ENCODE measurements around the gene NFIX. TPM values are rescaled to one million over a fixed set of nuclear protein-coding genes. Genes with fewer than 3 reads are reported as not detected.

Gene NFIX
- total and polyA plus RNA-seq, 5 experiments from 2014 or later = 0.68 to 8.6 (median 3.2) TPM; not detected in 1

- DNase-seq (peak in 1 of 10 donors; percentile 62), ATAC-seq (no peak)
- Mint-ChIP-seq H3K36me3 (peaks cover 5 to 26% (median 6%) of the 10 kb centered on the region in 3 donors), H3K4me1 (peaks cover 2 to 10% (median 6%) of the 10 kb centered on the region in 4 donors), H3K27me3 (peaks cover 3 to 14% (median 11%) of the 10 kb centered on the region in 5 donors), H3K4me3 (no peak overlapping the region), H3K9me3 (no peaks in the 10 kb centered on the region), H3K27ac (no peak overlapping the region)
- POLR2A ChIA-PET = no interaction called here
These were observed 34.6 kb downstream of the NFIX start for GRCh38 chr19:13029893-13030292.

- H3K27me3 Mint-ChIP-seq = peaks cover 0 to 2% (median 0%) of the 10 kb centered on the region in 5 donors
- H3K4me1 Mint-ChIP-seq = peaks cover 0 to 8% (median 0%) of the 10 kb centered on the region in 4 donors
- no peaks in the 10 kb centered on the region for H3K9me3 Mint-ChIP-seq
- H3K27ac Mint-ChIP-seq = no peak overlapping the region
- H3K36me3 Mint-ChIP-seq = peaks cover 0 to 11% (median 0%) of the 10 kb centered on the region in 3 donors
- POLR2A ChIA-PET = no interaction called here
- DNase-seq (peak in 1 of 10 donors; percentile 36), ATAC-seq (no peak)
- H3K4me3 Mint-ChIP-seq = no peak overlapping the region
These were observed 36.8 kb downstream of the NFIX start for GRCh38 chr19:13031917-13032623.

DNA sequence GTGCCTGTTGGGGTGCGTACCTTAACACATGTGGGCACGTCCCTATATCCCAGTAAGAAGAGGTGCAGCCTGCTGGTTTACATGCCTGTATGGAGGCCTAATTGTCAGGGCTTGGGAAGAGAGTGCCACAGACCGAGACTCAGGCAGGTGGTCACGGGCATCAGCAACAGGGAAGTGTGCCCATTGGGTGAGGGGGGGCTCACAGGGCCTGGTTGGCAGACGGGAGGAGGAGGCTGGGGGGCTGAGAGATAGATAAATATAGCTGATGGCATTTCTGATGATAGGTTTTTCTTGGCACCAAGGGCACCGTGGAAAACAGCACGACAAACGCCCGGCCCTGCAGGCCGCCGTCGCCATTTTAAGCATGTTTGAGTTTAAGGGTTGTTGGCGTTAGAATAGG is 37.6 kb downstream of the NFIX start:
- POLR2A ChIA-PET = no interaction called here
- peaks cover 0 to 8% (median 0%) of the 10 kb centered on the region in 4 donors for H3K4me1 Mint-ChIP-seq
- DNase-seq (peak in 1 of 10 donors; percentile 16), ATAC-seq (no peak)
- H3K27ac Mint-ChIP-seq = no peak overlapping the region
- no peak overlapping the region for H3K4me3 Mint-ChIP-seq
- H3K36me3 Mint-ChIP-seq = peaks cover 0 to 8% (median 0%) of the 10 kb centered on the region in 3 donors
- H3K9me3 Mint-ChIP-seq = no peaks in the 10 kb centered on the region
- H3K27me3 Mint-ChIP-seq = peaks cover 0 to 2% (median 0%) of the 10 kb centered on the region in 5 donors

- Mint-ChIP-seq H3K27ac (no peak overlapping the region), H3K9me3 (no peaks in the 10 kb centered on the region), H3K4me1 (peaks cover 0 to 8% (median 0%) of the 10 kb centered on the region in 4 donors), H3K27me3 (peaks cover 0 to 2% (median 0%) of the 10 kb centered on the region in 5 donors), H3K36me3 (peaks cover 0 to 8% (median 0%) of the 10 kb centered on the region in 3 donors), H3K4me3 (no peak overlapping the region)
- POLR2A ChIA-PET = no interaction called here
- ATAC-seq (no peak), DNase-seq (no peak)
These were observed 38.0 kb downstream of the NFIX start for GRCh38 chr19:13033244-13033643.

- peak; percentile 77 to 81 for ATAC-seq
- Mint-ChIP-seq H3K4me3 (no peak overlapping the region), H3K36me3 (peaks cover 0 to 5% (median 0%) of the 10 kb centered on the region in 3 donors), H3K4me1 (peaks cover 0 to 8% (median 0%) of the 10 kb centered on the region in 4 donors), H3K27me3 (peaks cover 0 to 2% (median 0%) of the 10 kb centered on the region in 5 donors), H3K9me3 (no peaks in the 10 kb centered on the region), H3K27ac (peak overlapping the region in 1 of 10 donors; percentile 44)
- POLR2A ChIA-PET = no interaction called here
- DNase-seq = peak in 5 of 10 donors; percentile 20 to 66 (median 31)
These were observed 38.7 kb downstream of the NFIX start for GRCh38 chr19:13033819-13034611.

GRCh38 chr19:13034636-13035035 is 39.4 kb downstream of the NFIX start:
- Mint-ChIP-seq H3K9me3 (no peaks in the 10 kb centered on the region), H3K27ac (no peak overlapping the region), H3K4me3 (no peak overlapping the region), H3K36me3 (no peaks in the 10 kb centered on the region), H3K4me1 (peaks cover 0 to 8% (median 0%) of the 10 kb centered on the region in 4 donors), H3K27me3 (peaks cover 0 to 2% (median 0%) of the 10 kb centered on the region in 5 donors)
- DNase-seq (no peak), ATAC-seq (no peak)
- POLR2A ChIA-PET = no interaction called here

DNA sequence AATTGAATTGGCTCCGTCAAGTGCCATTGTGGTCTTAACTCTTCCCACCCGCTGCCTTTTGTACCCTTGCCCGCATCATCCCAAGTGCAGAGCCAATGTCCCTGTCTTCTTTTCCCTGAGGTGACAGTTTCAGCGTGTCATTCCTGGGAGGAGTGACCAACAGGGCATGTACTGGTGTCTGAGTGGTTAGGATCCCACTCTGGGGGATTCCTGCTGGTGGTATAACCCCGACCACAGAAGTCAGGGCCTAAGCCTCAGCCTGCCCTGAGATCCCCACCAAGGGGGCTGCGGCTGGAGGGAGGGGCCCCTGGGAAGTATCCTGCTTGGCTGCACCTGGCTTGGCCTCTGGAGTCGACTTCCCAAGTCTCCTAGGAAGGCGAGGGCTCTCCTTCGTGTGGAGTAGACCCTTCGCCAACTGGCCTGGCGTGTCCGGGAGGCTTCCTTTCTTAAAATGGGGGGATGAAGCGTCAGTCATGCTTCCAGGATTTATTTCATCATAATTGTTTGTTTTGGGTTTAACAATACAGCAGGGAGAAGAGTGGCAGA is 40.6 kb downstream of the NFIX start:
- DNase-seq (no peak), ATAC-seq (no peak)
- H3K9me3 Mint-ChIP-seq = no peaks in the 10 kb centered on the region
- H3K36me3 Mint-ChIP-seq = no peaks in the 10 kb centered on the region
- H3K27ac Mint-ChIP-seq = no peak overlapping the region
- no peak overlapping the region for H3K4me3 Mint-ChIP-seq
- H3K27me3 Mint-ChIP-seq = peaks cover 0 to 2% (median 0%) of the 10 kb centered on the region in 5 donors
- H3K4me1 Mint-ChIP-seq = peaks cover 0 to 8% (median 0%) of the 10 kb centered on the region in 4 donors
- POLR2A ChIA-PET = no interaction called here

GRCh38 chr19:13036366-13036976 is 41.2 kb downstream of the NFIX start:
- H3K4me3 Mint-ChIP-seq = no peak overlapping the region
- H3K27me3 Mint-ChIP-seq = peaks cover 0 to 2% (median 0%) of the 10 kb centered on the region in 5 donors
- no peaks in the 10 kb centered on the region for H3K9me3 Mint-ChIP-seq
- no peak for DNase-seq
- no peak for ATAC-seq
- H3K27ac Mint-ChIP-seq = no peak overlapping the region
- H3K4me1 Mint-ChIP-seq = peaks cover 0 to 8% (median 0%) of the 10 kb centered on the region in 4 donors
- no peaks in the 10 kb centered on the region for H3K36me3 Mint-ChIP-seq
- POLR2A ChIA-PET = no interaction called here

- H3K9me3 Mint-ChIP-seq = no peaks in the 10 kb centered on the region
- no peak for DNase-seq
- H3K4me1 Mint-ChIP-seq = peaks cover 0 to 8% (median 0%) of the 10 kb centered on the region in 4 donors
- H3K27ac Mint-ChIP-seq = no peak overlapping the region
- H3K4me3 Mint-ChIP-seq = no peak overlapping the region
- no peak for ATAC-seq
- no peaks in the 10 kb centered on the region for H3K36me3 Mint-ChIP-seq
- POLR2A ChIA-PET = no interaction called here
- peaks cover 0 to 2% (median 0%) of the 10 kb centered on the region in 5 donors for H3K27me3 Mint-ChIP-seq
These were observed 41.9 kb downstream of the NFIX start for GRCh38 chr19:13037161-13037560.

GRCh38 chr19:13037731-13038130 is 42.5 kb downstream of the NFIX start:
- POLR2A ChIA-PET = no interaction called here
- Mint-ChIP-seq H3K27ac (no peak overlapping the region), H3K36me3 (no peaks in the 10 kb centered on the region), H3K4me1 (peaks cover under 1 to 6% (median 2%) of the 10 kb centered on the region in 4 donors), H3K9me3 (no peaks in the 10 kb centered on the region), H3K27me3 (peaks cover 0 to 2% (median 0%) of the 10 kb centered on the region in 5 donors), H3K4me3 (no peak overlapping the region)
- DNase-seq (no peak), ATAC-seq (no peak)

- peaks cover 9 to 12% (median 10%) of the 10 kb centered on the region in 4 donors for H3K4me1 Mint-ChIP-seq
- H3K36me3 Mint-ChIP-seq = no peaks in the 10 kb centered on the region
- peaks cover 0 to 2% (median 0%) of the 10 kb centered on the region in 5 donors for H3K27me3 Mint-ChIP-seq
- H3K9me3 Mint-ChIP-seq = no peaks in the 10 kb centered on the region
- DNase-seq = no peak
- ATAC-seq = no peak
- POLR2A ChIA-PET = no interaction called here
- H3K27ac Mint-ChIP-seq = no peak overlapping the region
- no peak overlapping the region for H3K4me3 Mint-ChIP-seq
These were observed 43.3 kb downstream of the NFIX start for GRCh38 chr19:13038306-13039210.
